Brain pericyte (primary cell): ENCODE data around the gene PHYHD1.

Source experiments
- DNase-seq: peaks from one replicate; pipeline ENCODE4 v3.0.0-alpha.2; 2012; ENCODE audit warnings: low read depth, low spot score

Gene PHYHD1

DNA sequence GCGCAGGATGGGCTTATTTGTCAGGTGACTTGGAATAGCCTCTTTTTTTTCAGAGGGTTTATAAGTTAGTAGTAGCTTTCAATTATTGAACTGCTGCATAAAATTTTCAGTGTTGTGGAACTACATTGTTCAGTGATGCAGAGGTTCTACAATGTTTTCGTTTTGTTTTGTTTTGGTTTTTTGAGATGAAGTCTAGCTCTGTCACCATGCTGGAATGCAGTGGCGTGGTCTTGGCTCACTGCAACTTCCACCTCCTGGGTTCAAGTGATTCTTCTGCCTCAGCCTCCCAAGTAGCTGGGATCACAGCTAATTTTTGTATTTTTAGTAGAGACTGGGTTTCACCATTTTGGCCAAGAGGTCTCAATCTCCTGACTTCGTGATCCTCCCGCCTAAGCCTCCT is 48.7 kb downstream of the PHYHD1 start:
- DNase-seq: no peak

DNA sequence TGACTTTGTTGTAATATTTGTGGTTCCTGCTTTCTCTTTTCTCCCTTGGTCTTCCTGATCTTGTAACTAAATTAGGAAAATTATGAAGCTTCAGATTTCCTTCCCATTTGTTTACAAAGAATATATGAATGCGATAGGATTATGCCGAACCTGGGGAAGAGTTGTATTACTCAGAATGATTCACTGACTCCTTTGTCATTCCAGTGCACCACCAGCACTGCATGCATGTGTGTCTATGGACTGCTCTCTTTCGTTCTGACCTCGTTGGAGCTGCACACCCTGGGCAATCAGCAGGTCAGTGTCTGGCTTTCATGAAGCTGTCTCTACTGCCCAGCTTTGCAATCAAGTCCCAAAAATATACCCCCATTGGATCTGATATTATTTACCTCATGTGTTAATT is 52.2 kb downstream of the PHYHD1 start:
- no peak for DNase-seq

DNA sequence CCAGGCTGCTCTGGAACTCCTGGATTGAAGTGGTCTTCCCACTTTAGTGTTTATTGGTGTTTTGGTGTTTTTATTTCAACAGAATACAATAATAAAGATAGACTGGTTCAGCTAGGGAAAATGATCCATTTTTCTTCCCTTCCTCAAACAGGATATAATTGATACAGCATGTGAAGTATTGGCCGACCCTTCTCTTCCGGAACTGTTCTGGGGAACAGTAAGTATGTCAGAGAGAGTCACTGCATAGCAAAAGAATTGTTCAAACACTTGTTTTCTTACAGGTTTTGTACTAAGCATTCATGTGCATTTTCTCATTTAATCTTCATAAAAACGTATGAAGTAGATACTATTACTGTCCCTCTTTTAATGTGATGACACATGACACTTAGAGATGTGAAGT is 58.3 kb downstream of the PHYHD1 start:
- DNase-seq: no peak

DNA sequence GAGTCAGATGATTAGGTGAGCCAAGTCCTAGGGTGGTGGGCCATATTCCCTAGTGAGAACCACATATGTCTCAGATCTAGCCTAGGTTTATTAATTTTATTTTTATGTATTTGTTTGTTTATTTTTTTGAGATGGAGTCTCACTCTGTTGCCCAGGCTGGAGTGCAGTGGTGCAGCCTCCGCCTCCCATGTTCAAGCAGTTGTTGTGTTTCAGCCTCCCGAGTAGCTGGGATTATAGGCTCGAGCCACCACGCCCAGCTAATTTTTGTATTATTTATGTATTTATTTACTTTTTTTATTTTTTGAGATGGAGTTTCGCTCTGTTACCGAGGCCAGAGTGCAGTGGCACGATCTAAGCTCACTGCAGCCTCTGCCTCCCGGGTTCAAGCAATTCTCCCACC is 62.8 kb downstream of the PHYHD1 start:
- DNase-seq: no peak

DNA sequence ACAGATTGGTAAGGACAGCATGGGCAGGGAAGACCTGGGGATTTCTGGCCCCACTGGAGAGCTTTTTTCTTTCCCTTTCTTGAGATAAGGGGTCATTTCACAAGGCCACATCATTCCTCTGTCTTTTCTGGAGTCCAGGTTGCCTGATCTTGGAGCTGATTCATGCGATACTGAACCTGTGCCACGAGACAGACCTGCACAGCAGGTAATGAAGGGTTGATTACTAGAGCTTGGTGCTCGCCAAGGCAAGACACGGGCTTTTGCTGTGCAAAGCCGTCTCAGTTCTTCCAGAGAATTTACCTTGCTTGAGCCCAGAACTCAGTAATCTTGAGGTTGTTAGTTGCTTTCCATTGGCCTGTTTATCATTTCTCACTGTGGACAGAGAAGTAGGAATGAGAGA is 65.9 kb downstream of the PHYHD1 start:
- DNase-seq: no peak

DNA sequence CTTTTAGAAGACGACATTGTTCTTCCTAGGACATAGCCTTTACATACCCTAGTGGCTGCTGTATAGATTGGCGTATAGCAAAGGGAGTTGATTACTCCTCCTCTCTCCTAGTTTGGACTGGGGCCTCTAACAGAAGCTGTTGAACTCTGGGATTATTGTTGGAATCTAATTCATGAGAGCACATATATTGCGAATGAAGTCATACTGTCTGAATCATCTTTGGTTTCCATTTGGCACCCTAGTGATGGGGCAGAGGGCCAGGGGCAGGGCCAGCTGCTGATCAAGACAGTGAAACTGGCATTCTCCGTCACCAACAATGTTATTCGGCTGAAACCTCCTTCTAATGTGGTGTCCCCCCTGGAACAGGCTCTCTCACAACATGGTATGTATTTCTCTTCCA is 67.0 kb downstream of the PHYHD1 start:
- DNase-seq: peak; percentile 20
